Liver (tissue), 9 donors: ENCODE data around the gene PHC3. TPM values are rescaled to one million over a fixed set of nuclear protein-coding genes. Genes with fewer than 3 reads are reported as not detected.

Source experiments
- DNase-seq: peaks from one replicate; pipeline ENCODE4 v3.0.0-alpha.2; 2017; ENCODE audit warnings: low spot score
- H3K27ac ChIP-seq, 2 donors: one replicate each; pipeline ENCODE4 v1.7.0; 2013; ENCODE audit warnings: inconsistent platforms in 2 of 2, low read length in 2 of 2, control low read depth in 1 of 2, low read depth in 1 of 2, mild to moderate bottlenecking in 1 of 2
- H3K27me3 ChIP-seq, 4 donors: one replicate each; pipeline versions ENCODE4 v1.6.1 to v1.7.0; 2013; ENCODE audit warnings: low read length in 3 of 4, inconsistent platforms in 1 of 4, mild to moderate bottlenecking in 1 of 4, moderate library complexity in 1 of 4; ENCODE audit not compliant: control insufficient read depth in 4 of 4, insufficient read depth in 4 of 4
- H3K36me3 ChIP-seq, 4 donors: one replicate each; pipeline versions ENCODE4 v1.6.1 to v1.7.0; 2013; ENCODE audit warnings: low read length in 3 of 4, mild to moderate bottlenecking in 3 of 4, low read depth in 1 of 4, moderate library complexity in 1 of 4; ENCODE audit not compliant: control insufficient read depth in 4 of 4, insufficient read depth in 3 of 4
- H3K4me1 ChIP-seq, 4 donors: one replicate each; pipeline versions ENCODE4 v1.6.1 to v1.7.0; 2013; ENCODE audit warnings: low read length in 3 of 4, mild to moderate bottlenecking in 3 of 4, moderate library complexity in 1 of 4; ENCODE audit not compliant: control insufficient read depth in 4 of 4, insufficient read depth in 4 of 4
- H3K4me3 ChIP-seq, 3 donors: one replicate each; pipeline versions ENCODE4 v1.6.1 to v1.7.0; 2013; ENCODE audit warnings: low read length in 3 of 3, control low read depth in 1 of 3, low read depth in 1 of 3, mild to moderate bottlenecking in 1 of 3
- H3K9ac ChIP-seq, 2 donors: one replicate each; pipeline ENCODE4 v1.7.0; 2013; ENCODE audit warnings: low read length in 2 of 2, mild to moderate bottlenecking in 2 of 2, moderate library complexity in 2 of 2, control low read depth in 1 of 2, low read depth in 1 of 2
- H3K9me3 ChIP-seq, 4 donors: one replicate each; pipeline versions ENCODE4 v1.6.1 to v1.7.0; 2013; ENCODE audit warnings: low read length in 3 of 4; ENCODE audit not compliant: control insufficient read depth in 4 of 4
- CTCF ChIP-seq: fragments of 150-350 bp; IDR thresholded peaks from 2 replicates; pipeline ENCODE4 v1.5.1; 2017; ENCODE audit warnings: improper control_type of control experiment, low read depth, low read length; ENCODE audit not compliant: missing input control
- EGR1 ChIP-seq, 2 donors: IDR thresholded peaks; 2 replicates each; pipeline ENCODE4 v1.6.1; 2016 to 2018; ENCODE audit warnings: antibody characterized with exemption in 2 of 2, low read depth in 2 of 2
- FOXA1 ChIP-seq: IDR thresholded peaks from 2 replicates; pipeline ENCODE4 v1.6.1; 2016; ENCODE audit warnings: antibody characterized with exemption
- FOXA2 ChIP-seq: IDR thresholded peaks from 2 replicates; pipeline ENCODE4 v1.6.1; 2016; ENCODE audit warnings: antibody characterized with exemption
- GABPA ChIP-seq, 2 donors: IDR thresholded peaks in 1 of 2; conservative IDR thresholded peaks in 1 of 2; 2 replicates each; pipeline ENCODE4 v1.6.1; 2016; ENCODE audit warnings: antibody characterized with exemption in 2 of 2, mild to moderate bottlenecking in 1 of 2, moderate library complexity in 1 of 2
- HNF4A ChIP-seq, 2 donors: conservative IDR thresholded peaks; 2 replicates each; pipeline ENCODE4 v1.6.1; 2016; ENCODE audit warnings: antibody characterized with exemption in 2 of 2, mild to moderate bottlenecking in 2 of 2
- HNF4G ChIP-seq: IDR thresholded peaks from 2 replicates; pipeline ENCODE4 v1.6.1; 2016; ENCODE audit warnings: antibody characterized with exemption
- JUND ChIP-seq, 2 donors: IDR thresholded peaks; 2 replicates each; pipeline ENCODE4 v1.6.1; 2016; ENCODE audit warnings: antibody characterized with exemption in 2 of 2
- MAX ChIP-seq: IDR thresholded peaks from 2 replicates; pipeline ENCODE4 v1.6.1; 2016; ENCODE audit warnings: antibody characterized with exemption
- NR2F2 ChIP-seq: IDR thresholded peaks from 2 replicates; pipeline ENCODE4 v1.6.1; 2016; ENCODE audit warnings: antibody characterized with exemption
- RAD21 ChIP-seq, 2 donors: IDR thresholded peaks; 2 replicates each; pipeline ENCODE4 v1.6.1; 2016; ENCODE audit warnings: antibody characterized with exemption in 2 of 2, mild to moderate bottlenecking in 2 of 2
- RXRA ChIP-seq, 2 donors: IDR thresholded peaks; 2 replicates each; pipeline ENCODE4 v1.6.1; 2017 to 2018; ENCODE audit warnings: antibody characterized with exemption in 2 of 2, mild to moderate bottlenecking in 1 of 2
- SP1 ChIP-seq: IDR thresholded peaks from 2 replicates; pipeline ENCODE4 v1.6.1; 2018; ENCODE audit warnings: antibody characterized with exemption, mild to moderate bottlenecking
- TAF1 ChIP-seq: conservative IDR thresholded peaks from 2 replicates; pipeline ENCODE4 v1.6.1; 2016; ENCODE audit warnings: antibody characterized with exemption, mild to moderate bottlenecking
- YY1 ChIP-seq: IDR thresholded peaks from 2 replicates; pipeline ENCODE4 v1.6.1; 2016; ENCODE audit warnings: antibody characterized with exemption, mild to moderate bottlenecking
- ZBTB33 ChIP-seq: IDR thresholded peaks from 2 replicates; pipeline ENCODE4 v1.6.1; 2016; ENCODE audit warnings: antibody characterized with exemption
- WGBS: extraction: QIAGEN DNeasy Blood & Tissue Kit; methylation state at CpG from one replicate; pipeline ENCODE4 v1.1.7; 2013; 5-methylcytosine and 5-hydroxymethylcytosine counted together
- polyA plus RNA-seq, 2 donors: library from polyadenylated mRNA; stranded (reverse) in 1 of 2; unstranded in 1 of 2; fragments of 200-250 nt in 1 of 2; fragments of >200 nt in 1 of 2; fragmentation: Nextera tagmentation in 1 of 2; extraction: Ambion mirVana in 1 of 2; gene quantifications; one replicate each; pipeline versions ENCODE4 v1.2.1 to v1.2.3, GENCODE V29; 2013 to 2015
- total RNA-seq, 2 donors: library from RNA; depleted of rRNA; stranded (reverse); fragments of >200 nt; gene quantifications; one replicate each; pipeline ENCODE4 v1.2.3, GENCODE V29; 2014
- TF ChIP-seq, protein P1 (sequence below): IDR thresholded peaks from 2 replicates; pipeline ENCODE4 v1.6.1; 2016; ENCODE audit warnings: antibody characterized with exemption
- TF ChIP-seq, protein P2 (sequence below): IDR thresholded peaks from 2 replicates; pipeline ENCODE4 v1.6.1; 2016; ENCODE audit warnings: antibody characterized with exemption, mild to moderate bottlenecking
- donor health status: healthy.
- donor health status: healthy.
- donor health status: healthy.
- donor health status: healthy.
- donor health status: healthy.

The PHC3 gene
- total and polyA plus RNA-seq, 4 donors = 3.9 to 44.7 (median 24.2) TPM

GRCh38 chr3:170077361-170077760 lies 104.2 kb downstream of the PHC3 start:
- H3K9me3 ChIP-seq = no peaks in the 10 kb centered on the region
- no peak overlapping the region for H3K4me3 ChIP-seq
- H3K9ac ChIP-seq = no peak overlapping the region
- H3K27ac ChIP-seq = no peak overlapping the region
- DNase-seq = no peak
- no peak for TF ChIP-seq FOXA1
- no peak for TF ChIP-seq HNF4A (conservative IDR thresholded peaks at IDR 0.05)
- TF ChIP-seq HNF4G = no peak
- no peak for TF ChIP-seq YY1
- TF ChIP-seq CTCF = no peak
- TF ChIP-seq NR2F2 = no peak
- TF ChIP-seq ZBTB33 = no peak
- TF ChIP-seq MAX = no peak
- TF ChIP-seq JUND (IDR thresholded peaks at IDR 0.05) = no peak
- TF ChIP-seq RAD21 (IDR thresholded peaks at IDR 0.05) = no peak
- TF ChIP-seq EGR1 (IDR thresholded peaks at IDR 0.05; ENCODE audit: low read depth in 2 of 2) = no peak
- TF ChIP-seq, protein P1, sequence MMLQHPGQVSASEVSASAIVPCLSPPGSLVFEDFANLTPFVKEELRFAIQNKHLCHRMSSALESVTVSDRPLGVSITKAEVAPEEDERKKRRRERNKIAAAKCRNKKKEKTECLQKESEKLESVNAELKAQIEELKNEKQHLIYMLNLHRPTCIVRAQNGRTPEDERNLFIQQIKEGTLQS = no peak
- TF ChIP-seq GABPA (IDR thresholded peaks at IDR 0.05 in 1 of 2, conservative IDR thresholded peaks at IDR 0.05 in 1 of 2) = no peak
- TF ChIP-seq RXRA (IDR thresholded peaks at IDR 0.05) = no peak
- TF ChIP-seq TAF1 = no peak
- TF ChIP-seq SP1 = no peak
- TF ChIP-seq, protein P2, sequence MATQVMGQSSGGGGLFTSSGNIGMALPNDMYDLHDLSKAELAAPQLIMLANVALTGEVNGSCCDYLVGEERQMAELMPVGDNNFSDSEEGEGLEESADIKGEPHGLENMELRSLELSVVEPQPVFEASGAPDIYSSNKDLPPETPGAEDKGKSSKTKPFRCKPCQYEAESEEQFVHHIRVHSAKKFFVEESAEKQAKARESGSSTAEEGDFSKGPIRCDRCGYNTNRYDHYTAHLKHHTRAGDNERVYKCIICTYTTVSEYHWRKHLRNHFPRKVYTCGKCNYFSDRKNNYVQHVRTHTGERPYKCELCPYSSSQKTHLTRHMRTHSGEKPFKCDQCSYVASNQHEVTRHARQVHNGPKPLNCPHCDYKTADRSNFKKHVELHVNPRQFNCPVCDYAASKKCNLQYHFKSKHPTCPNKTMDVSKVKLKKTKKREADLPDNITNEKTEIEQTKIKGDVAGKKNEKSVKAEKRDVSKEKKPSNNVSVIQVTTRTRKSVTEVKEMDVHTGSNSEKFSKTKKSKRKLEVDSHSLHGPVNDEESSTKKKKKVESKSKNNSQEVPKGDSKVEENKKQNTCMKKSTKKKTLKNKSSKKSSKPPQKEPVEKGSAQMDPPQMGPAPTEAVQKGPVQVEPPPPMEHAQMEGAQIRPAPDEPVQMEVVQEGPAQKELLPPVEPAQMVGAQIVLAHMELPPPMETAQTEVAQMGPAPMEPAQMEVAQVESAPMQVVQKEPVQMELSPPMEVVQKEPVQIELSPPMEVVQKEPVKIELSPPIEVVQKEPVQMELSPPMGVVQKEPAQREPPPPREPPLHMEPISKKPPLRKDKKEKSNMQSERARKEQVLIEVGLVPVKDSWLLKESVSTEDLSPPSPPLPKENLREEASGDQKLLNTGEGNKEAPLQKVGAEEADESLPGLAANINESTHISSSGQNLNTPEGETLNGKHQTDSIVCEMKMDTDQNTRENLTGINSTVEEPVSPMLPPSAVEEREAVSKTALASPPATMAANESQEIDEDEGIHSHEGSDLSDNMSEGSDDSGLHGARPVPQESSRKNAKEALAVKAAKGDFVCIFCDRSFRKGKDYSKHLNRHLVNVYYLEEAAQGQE = no peak
- TF ChIP-seq FOXA2 = no peak
- H3K27me3 ChIP-seq = no peaks in the 10 kb centered on the region
- WGBS = 90% methylated on average over 10 of the region's 10 CpGs
- no peaks in the 10 kb centered on the region for H3K4me1 ChIP-seq
- peaks cover 0 to 1% (median 0%) of the 10 kb centered on the region in 4 donors for H3K36me3 ChIP-seq
